ENCODE measurements around the gene RTN4RL2. TPM values are rescaled to one million over a fixed set of nuclear protein-coding genes. Genes with fewer than 3 reads are reported as not detected.
A peak's percentile ranks its signal among the peaks of the same experiment; 100 is the strongest.

The RTN4RL2 gene
- polyA plus RNA-seq, 3 donors, result 0.40 to 0.53 (median 0.44) TPM

GRCh38 chr11:57417056-57417455 lies 43.3 kb upstream of the RTN4RL2 start:
- no peak for TF ChIP-seq CTCF (IDR thresholded peaks at IDR 0.05)
- H3K9me3 Mint-ChIP-seq, result peaks cover 0 to 4% (median 0%) of the 10 kb centered on the region in 7 donors
- Histone ChIP-seq H3K79me2 (ENCODE audit: insufficient read depth, low read length) (peaks cover 79% of the 10 kb centered on the region), H3K4me1 (ENCODE audit: control insufficient read depth in 1 of 2, insufficient read depth in 2 of 2, low read length in 2 of 2) (peaks cover 0 to 5% of the 10 kb centered on the region in 2 donors), H3K4me3 (replicated peaks in 1 of 3; ENCODE audit: low read depth in 2 of 3, low read length in 3 of 3) (no peak overlapping the region), H3K27ac (ENCODE audit: low read depth in 1 of 2, low read length in 2 of 2) (peak overlapping the region in 1 of 2 donors; percentile 12), H4K20me1 (ENCODE audit: insufficient read depth, low read length) (peaks cover 91% of the 10 kb centered on the region), H3K27me3 (ENCODE audit: control insufficient read depth in 2 of 2, insufficient read depth in 2 of 2, low read length in 2 of 2) (no peaks in the 10 kb centered on the region), H2AFZ (ENCODE audit: insufficient read depth, low read depth, low read length, poor library complexity, severe bottlenecking) (no peak overlapping the region), H3K4me2 (replicated peaks; ENCODE audit: extremely low read depth, low read length, poor library complexity, severe bottlenecking) (no peak overlapping the region), H3K36me3 (replicated peaks in 1 of 2; ENCODE audit: control insufficient read depth in 1 of 2, insufficient read depth in 2 of 2, low read length in 2 of 2) (peaks cover 91 to 100% of the 10 kb centered on the region in 2 donors), H3K9me3 (replicated peaks in 1 of 2; ENCODE audit: control insufficient read depth in 1 of 2, insufficient read depth in 1 of 2, low read length in 2 of 2) (no peaks in the 10 kb centered on the region), H3K9ac (ENCODE audit: insufficient read depth, low read length, poor library complexity, severe bottlenecking) (no peak overlapping the region)
- intact Hi-C loops (cut with micrococcal nuclease), result no loop called here
- peaks cover 84 to 96% of the 10 kb centered on the region in 2 donors for H3K36me3 Mint-ChIP-seq
- no peak overlapping the region for H3K4me3 Mint-ChIP-seq
- peaks cover 0 to 3% (median 1%) of the 10 kb centered on the region in 3 donors for H3K27me3 Mint-ChIP-seq (ENCODE audit: low read depth in 3 of 3)
- WGBS (ENCODE audit: insufficient coverage), result 95% methylated on average over 4 of the region's 4 CpGs
- H3K27ac Mint-ChIP-seq, result peak overlapping the region in 2 of 7 donors; percentile 6 to 43
- peaks cover 6% of the 10 kb centered on the region for H3K4me1 Mint-ChIP-seq
- no peak for DNase-seq

GRCh38 chr11:57418131-57418530 lies 42.2 kb upstream of the RTN4RL2 start:
- no peak overlapping the region for H3K4me3 ChIP-seq (replicated peaks in 1 of 3; ENCODE audit: low read depth in 2 of 3, low read length in 3 of 3)
- peaks cover 98% of the 10 kb centered on the region for H4K20me1 ChIP-seq (ENCODE audit: insufficient read depth, low read length)
- H3K27me3 ChIP-seq (ENCODE audit: control insufficient read depth in 2 of 2, insufficient read depth in 2 of 2, low read length in 2 of 2), result no peaks in the 10 kb centered on the region
- H3K79me2 ChIP-seq (ENCODE audit: insufficient read depth, low read length), result peaks cover 89% of the 10 kb centered on the region
- H3K9ac ChIP-seq (ENCODE audit: insufficient read depth, low read length, poor library complexity, severe bottlenecking), result no peak overlapping the region
- TF ChIP-seq CTCF (IDR thresholded peaks at IDR 0.05), result no peak
- H2AFZ ChIP-seq (ENCODE audit: insufficient read depth, low read depth, low read length, poor library complexity, severe bottlenecking), result no peak overlapping the region
- Mint-ChIP-seq H3K27ac (peak overlapping the region in 3 of 7 donors; percentile 52 to 63 (median 57)), H3K4me3 (no peak overlapping the region), H3K36me3 (peaks cover 88 to 99% of the 10 kb centered on the region in 2 donors), H3K4me1 (peaks cover 15% of the 10 kb centered on the region), H3K9me3 (peaks cover 0 to 4% (median 0%) of the 10 kb centered on the region in 7 donors), H3K27me3 (ENCODE audit: low read depth in 3 of 3) (peaks cover 0 to 3% (median 1%) of the 10 kb centered on the region in 3 donors)
- no peak overlapping the region for H3K27ac ChIP-seq (ENCODE audit: low read depth in 1 of 2, low read length in 2 of 2)
- H3K4me2 ChIP-seq (replicated peaks; ENCODE audit: extremely low read depth, low read length, poor library complexity, severe bottlenecking), result no peak overlapping the region
- DNase-seq, result no peak
- H3K9me3 ChIP-seq (replicated peaks in 1 of 2; ENCODE audit: control insufficient read depth in 1 of 2, insufficient read depth in 1 of 2, low read length in 2 of 2), result no peaks in the 10 kb centered on the region
- H3K36me3 ChIP-seq (replicated peaks in 1 of 2; ENCODE audit: control insufficient read depth in 1 of 2, insufficient read depth in 2 of 2, low read length in 2 of 2), result peaks cover 88 to 100% of the 10 kb centered on the region in 2 donors
- H3K4me1 ChIP-seq (ENCODE audit: control insufficient read depth in 1 of 2, insufficient read depth in 2 of 2, low read length in 2 of 2), result peaks cover 0 to 5% of the 10 kb centered on the region in 2 donors
- intact Hi-C loops (cut with micrococcal nuclease), result no loop called here

Data from CD14-positive monocyte (primary cell).